Stimulated activated CD4-positive, alpha-beta T cell treated with anti-CD3 and anti-CD28 coated beads, TNF-alpha, amount 100 ng/mL, for 4 hours (primary cell): ENCODE results near the gene SMYD2.
"Not testable (repeated sequence)": the region's sequence is repeated elsewhere in the genome, so short reads cannot be mapped to it uniquely, and the experiment has no call there.

Experiments used
- DNase-seq, 3 experiments: peaks; one replicate each; pipeline ENCODE4 v3.0.0-alpha.2; 2020; ENCODE audit warnings: low read depth in 3 of 3

SMYD2 gene

DNA sequence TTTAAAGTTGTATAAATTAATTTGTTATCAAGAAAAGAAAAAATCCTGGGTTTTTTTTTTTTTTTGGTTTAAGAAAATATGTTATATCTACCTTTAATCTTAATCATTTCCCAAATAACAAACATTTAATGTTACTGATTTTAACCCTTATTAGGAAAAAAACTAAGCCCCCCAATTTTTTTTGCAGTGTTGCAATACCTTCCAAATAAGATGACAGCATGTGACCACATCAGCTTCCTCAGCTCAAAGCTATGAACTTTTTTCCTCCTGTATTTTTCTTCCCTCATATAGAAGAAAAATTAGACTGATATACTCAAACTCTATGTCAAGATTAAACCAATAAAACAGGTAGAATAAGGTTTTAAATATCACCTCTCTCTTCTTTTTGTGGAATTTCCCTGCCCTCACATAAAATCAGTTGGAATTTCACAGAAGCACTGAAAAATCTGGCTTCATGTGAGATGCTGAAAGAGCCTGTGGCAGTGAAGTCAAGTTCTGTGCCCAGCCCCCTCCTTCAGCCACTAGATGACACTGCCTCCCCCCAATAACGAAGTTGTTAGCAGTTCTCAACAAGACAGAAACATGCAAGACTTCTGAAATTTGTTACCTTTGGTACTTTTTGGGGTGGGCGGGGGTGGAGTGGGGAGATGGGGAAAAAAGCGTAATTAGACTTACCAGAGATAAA, 9.6 kb upstream of the SMYD2 start:
- no peak for DNase-seq

DNA sequence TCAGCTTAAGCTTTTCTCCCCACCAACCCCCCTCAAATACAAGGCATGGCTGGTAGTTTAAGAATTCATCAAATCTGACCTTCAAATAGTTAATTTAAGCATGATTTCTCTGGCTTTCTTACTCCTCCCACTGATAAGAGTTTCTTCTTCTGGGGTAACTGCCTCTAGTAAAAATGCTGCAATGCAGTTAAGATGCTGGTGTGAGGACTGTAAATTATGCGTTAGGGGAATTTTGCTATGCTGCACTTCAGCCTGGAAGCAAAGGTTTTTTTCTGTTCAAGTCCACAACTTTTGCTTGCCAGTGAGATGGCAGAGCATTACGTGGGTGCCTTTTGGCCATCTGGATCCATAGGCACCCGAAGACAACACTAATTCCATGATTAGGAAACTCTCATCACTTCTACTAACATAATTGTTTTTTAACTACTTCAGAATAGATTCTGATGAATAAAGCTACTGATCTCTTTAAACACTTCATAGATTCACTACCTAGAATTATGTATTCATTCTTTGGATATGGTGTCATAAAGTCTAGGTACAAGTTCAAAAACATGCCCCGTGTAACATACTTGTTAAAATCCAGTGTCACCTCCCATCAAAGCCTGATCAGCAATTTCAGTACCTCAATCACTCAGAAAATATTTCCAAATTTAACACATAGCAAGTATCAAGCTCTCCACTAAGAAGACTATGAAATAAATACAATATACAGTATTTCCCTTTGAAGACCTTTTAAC, 8.8 kb upstream of the SMYD2 start:
- no peak for DNase-seq

DNA sequence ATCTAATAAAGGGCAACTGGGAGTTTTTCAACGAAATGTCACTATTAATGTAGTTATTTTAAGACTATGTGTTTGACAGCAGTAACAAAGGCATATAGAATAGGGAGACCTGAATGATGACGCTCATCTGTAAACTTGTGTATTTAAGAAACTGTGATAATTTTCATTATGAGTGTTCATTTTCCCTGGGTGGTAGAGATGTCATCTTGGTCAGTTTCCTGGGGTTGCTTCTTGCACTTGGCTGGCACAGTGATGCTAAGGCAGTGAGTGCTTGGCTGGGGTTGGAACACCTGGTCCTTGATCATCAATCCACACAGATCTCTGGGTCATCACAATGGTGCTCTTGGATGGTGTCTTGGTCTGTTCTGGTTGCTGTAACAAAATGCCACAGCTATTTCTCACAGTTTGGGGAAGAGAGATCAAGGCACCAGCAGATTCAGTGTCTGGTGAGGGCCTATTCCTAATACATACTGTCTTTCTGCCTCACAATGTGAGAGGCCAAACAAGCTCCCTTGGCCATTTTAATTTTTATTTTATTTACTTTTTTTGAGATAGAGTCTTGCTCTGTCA, 7.9 kb upstream of the SMYD2 start:
- no peak for DNase-seq

DNA sequence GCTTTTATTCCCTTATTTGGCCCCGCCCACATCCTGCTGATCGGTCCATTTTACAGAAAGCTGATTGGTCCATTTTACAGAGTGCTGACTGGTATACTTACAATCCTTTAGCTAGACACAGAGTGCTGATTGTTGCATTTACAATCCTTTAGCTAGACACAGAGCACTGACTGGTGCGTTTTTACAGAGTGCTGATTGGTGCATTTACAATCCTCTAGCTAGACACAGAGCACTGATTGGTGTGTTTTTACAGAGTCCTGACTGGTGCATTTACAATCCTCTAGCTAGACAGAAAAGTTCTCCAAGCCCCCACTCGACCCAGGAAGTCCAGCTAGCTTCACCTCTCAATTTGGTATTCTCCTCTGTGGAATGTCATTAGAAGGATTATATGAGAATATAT, 5.3 kb upstream of the SMYD2 start:
- not testable (repeated sequence) for DNase-seq

DNA sequence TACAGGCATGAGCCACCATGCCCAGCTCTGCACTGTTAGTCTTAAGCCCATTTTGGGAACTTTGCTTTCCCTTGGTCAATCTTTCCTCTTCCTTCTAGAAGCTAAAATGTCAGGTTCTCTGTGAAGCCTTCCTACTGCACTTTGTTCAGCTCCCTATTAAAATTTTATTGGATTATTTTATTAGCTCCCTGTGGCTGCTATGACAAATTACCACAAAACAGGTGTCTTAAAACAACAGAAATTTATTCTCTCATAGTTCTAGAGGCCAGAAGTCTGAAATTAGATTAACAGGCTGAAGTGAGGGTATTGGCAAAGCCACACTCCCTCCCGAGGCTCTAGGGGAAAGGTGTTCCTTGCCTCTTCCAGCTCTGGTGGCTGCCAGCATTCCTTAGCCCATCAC, 4.2 kb upstream of the SMYD2 start:
- DNase-seq = no peak

DNA sequence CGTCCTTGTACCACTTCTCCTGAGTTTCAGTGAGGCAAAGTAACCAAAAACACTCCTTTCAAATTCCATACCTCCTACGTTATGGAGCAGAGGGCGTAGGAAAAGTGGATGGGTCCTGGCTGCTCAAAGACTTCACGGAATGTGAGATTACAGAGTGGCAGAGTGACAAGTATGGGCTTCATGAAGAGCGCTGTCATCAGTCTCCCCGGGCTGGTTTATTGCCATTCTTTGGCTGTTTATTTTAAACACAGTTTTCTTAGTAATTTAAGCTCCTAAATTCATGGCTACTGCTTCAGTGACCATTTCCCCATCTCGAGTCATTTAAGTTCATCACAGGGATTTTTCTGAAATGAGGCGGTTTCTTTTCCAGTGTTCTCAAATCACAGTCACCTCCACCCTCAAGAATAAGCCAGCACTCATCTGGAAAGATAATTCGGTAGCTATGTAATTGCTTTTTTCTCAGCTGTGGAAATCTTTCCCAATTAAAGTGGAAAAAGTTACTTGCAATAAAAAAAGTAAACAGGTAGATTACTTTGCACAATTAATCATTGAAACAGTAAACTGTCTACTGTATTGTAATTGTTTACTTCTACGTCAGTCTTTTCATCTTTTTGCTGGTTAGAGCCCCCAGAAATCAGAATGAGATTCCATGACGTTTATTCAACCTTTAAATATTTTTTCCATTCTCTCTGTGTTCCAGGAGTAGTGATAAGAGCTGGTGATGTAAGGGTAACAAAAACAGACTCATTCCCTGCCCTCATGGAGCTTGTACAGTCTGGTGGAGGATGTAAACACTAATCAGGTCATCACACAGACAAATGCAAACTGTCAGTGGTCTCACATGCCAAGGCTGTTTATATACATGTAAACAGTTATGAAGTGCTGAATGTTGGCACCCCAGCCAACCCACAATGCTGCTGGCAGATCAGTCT, 3.0 kb upstream of the SMYD2 start:
- DNase-seq = no peak

DNA sequence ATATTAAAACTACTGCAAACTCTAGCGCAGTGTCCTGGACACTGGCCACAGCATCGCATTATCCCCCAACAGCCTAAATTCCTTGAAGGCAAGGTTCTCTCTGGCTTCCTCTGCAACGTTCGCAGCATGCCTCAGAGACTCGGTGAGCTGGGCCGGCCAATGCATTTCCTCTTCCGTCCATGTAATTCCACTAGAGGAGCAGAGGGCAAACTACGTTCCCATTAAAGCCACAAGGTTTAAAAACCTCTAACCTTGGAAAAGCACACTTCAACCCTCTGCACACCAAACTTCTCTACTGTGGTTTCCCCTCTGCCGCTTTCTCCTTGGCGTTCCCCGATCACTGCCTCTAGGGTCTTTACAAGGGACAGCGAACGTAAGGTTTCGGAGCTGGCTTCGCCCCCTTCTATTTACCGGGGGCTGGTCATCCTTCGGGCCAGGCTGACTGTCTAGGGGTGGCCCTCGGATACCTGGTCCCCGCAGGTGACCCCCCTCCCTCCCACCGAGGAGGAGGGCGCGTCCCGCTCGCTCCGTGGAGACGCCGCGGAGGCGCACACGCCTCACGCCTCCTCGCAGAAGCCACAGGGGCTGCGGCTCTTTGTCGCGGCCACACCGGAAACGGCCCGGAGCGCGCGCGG, 456 bp upstream of the SMYD2 start:
- no peak for DNase-seq

DNA sequence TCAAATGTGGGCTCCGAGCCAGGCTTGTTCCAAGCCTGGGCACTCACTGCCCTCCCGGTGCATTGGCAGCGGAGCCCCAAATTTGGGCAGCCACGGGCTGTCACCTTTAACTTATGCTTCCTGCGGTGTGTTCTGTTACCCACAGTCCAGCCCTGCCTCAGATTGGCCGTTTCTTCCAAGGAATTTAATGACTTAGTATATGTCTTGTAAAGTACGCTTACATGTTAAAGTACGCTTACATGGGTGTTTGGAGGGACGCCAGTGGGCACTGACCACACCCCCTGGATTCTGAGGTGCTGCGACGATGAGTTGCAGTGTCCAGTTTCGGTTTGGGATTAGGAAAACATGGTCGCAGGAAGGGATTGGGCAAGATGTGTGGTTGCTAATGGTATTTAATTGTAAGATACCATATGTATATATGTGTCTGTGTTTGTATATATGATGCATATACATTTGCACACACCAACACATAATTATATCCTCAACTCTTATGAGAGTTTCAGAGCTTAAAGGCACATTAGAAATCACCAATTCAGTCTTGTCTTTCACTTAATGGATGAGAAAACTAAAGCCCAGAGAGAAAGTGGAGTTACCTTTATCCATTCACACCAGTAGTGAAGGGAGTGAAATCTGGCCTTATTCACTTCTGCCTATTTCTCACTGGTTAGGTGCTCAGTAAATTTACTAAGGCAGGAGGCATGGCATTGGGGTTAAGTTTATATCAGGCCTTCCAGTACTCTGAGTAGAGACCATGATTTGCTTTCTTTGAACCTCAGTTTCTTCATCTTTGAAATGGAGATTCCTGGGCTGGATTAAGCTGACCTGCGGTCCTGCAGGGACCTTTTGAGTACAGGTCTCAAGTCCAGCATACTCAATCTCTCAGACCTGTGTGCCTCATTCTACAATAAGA, 1.0 kb downstream of the SMYD2 start:
- DNase-seq = no peak

DNA sequence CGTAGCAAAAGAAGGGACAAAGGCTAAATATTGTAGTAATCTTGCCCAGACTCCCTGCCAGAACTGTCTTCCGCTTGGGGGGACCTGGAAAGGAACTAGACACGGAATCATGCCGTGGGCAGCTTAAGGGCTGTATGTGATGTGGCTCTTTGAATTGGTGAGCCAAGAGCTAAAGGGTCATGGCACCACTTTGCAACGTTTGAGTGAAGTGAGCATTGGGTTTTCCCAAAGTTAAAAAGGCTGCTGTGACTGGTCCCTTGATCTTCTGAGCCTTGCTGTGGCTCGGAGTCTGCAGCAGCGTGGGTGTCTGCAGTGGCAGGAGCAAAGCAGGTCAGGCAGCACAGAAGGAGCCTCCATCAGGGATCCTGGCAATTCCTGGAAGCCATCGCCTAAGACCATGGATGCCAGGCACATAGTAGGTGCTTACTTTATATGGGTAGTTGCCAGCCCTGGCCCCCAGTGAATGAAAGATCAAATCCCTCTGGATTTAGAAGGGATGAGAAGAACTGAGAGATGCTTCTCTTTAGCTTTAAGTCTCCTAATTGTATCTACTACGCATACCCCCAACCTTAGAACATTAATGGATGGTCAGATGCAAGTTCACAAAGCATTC, 1.8 kb downstream of the SMYD2 start:
- no peak for DNase-seq

DNA sequence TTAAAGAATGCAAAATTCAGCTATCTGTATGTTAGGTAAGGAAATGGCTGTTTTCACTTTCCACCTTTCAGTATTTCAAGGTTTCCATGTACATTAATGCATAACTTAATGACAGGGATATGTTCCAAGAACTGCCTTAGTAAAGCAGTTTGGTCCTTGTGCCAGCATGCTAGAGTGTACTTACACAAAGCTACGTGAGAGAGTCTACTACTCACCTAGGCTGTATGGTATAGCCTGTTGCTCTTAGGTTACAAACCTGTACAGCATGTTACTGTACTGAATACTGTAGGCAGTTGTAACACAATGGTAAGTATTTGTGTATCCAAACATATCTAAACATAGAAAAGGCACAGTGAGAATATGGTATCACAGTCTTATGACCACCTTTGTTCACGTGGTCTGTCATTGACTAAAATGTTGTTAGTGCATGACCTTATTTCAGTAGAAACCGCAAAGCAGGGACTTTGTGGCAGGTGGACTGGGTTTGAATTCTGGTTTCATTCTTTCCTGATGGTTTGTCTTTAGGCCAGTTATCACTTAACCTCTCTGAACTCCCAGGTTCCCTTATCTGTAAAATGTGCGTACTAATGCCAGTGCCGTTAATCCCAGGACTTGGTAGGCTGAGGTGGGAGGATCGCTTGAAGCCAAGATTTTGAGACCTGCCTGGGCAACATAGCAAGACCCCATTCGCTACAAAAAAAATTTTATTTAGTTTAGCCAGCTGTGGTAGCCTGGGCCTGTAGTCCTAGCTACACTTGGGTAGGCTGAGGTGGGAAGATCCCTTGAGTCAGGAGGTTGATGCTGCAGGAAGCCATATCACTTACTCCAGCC, 4.9 kb downstream of the SMYD2 start:
- no peak for DNase-seq

DNA sequence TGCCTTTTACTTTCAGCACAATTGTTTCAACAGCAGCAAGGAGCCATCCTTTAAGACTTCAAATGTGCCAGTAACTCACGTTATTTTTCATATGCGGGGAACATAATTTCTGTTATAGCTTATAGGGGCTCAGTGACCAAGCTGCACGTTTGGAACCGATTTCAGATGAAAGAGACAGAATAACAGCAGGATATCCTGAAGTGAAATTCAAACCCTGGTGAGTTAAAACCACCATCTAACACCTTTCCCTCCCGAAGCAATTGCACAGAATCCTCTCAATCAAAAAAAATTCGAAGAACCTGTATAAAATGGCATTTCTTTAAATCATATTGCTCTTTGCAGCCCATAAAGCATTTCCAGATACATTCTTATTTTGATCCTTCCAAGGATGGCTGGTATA, 6.9 kb downstream of the SMYD2 start:
- DNase-seq = no peak

DNA sequence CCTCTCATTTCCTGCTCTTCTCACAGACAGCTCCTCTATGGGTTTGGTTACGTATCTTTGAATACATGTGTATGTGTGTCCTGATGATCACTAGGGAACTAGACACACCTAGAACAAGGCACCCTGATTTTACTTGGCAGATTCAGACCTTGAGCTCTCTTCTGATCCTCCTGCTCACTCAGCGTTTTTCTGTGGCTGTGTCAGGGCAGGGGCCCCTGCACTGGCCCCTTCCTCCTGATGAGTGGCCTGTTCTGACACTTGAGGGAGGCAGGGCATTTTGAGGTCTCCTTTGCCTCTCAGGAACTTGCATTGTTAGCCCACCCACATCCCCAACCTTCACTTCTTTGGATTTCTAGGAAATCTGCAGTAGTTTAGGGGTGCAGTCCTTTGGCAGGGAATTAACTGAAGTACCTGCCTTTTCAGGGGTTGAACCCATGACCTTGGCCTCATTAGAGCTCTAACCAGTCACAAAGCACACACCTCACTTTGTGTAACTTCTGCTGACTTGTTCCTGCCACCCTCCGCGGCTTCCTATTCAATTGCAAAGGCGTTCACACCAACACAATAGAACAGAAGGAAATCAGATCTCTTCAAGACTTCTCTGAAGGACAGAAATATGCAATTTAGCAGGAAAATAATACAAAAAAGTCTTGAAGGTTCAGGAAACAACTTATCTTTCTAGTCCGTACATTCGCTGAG, 8.8 kb downstream of the SMYD2 start:
- no peak for DNase-seq

DNA sequence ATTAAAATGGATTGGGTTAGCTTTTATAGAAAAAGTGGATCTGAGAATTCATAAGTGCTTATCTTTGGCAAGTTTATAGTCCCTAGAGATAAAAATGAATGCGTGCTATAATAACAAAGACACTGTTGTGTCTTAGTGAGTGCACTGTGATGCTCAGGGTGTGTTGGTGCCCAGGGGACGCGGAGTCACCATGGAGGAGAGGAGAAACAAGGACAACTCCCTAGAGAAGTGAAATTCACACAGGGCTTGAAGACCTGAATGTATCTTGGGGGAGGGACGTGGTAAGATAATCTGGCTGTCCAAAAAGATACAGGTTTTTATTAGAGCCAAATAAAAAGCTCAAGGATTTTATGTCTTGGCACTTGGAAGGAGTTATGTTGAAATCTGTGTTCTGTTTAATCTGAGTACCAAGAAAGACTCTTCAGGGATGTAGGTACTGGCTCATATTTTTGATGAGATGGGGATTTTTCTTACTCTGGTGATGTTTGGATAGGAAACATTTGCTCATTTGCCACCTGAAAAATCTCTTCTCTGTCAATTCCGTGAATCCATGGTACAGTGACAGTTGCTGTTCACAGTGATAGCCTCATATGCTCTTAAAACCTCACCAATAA, 9.6 kb downstream of the SMYD2 start:
- DNase-seq = no peak

DNA sequence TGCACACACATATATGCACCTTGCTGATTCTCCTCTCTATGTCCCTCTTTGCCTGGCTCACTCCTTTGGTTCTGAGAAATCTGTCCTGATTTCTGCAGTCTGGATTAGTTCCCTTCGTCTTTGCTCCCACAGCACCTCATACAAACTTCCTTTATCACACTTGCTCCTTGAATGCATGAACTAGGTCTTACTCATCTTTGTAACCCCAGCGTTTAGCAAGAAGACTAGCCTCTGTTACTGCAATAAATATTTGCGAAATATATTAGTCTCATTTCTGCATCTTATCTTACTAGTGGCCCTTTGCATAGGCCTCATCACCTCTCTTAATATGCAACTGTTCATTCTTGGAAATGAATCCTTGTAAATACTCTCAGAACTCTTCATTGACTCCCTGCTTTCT, 11.4 kb downstream of the SMYD2 start:
- no peak for DNase-seq

DNA sequence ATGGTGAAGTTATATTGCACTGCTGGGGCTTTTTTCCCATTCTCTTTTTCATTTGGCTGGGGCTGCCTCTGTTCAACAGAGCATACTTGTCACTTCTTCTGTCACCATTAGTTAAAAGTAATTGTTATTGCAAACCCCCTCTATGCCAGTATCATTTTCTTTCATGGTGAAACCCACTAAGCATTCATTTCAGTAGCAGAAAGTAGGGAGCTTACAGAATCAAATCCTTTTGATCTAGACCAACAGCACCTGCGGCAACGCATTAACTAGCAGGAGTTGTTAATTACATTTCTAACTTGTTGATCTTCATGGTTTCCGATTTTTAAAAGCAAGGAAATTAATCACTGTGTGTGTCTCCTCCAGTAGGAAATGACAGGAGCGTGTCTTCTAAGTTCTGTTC, 15.0 kb downstream of the SMYD2 start:
- DNase-seq = no peak

DNA sequence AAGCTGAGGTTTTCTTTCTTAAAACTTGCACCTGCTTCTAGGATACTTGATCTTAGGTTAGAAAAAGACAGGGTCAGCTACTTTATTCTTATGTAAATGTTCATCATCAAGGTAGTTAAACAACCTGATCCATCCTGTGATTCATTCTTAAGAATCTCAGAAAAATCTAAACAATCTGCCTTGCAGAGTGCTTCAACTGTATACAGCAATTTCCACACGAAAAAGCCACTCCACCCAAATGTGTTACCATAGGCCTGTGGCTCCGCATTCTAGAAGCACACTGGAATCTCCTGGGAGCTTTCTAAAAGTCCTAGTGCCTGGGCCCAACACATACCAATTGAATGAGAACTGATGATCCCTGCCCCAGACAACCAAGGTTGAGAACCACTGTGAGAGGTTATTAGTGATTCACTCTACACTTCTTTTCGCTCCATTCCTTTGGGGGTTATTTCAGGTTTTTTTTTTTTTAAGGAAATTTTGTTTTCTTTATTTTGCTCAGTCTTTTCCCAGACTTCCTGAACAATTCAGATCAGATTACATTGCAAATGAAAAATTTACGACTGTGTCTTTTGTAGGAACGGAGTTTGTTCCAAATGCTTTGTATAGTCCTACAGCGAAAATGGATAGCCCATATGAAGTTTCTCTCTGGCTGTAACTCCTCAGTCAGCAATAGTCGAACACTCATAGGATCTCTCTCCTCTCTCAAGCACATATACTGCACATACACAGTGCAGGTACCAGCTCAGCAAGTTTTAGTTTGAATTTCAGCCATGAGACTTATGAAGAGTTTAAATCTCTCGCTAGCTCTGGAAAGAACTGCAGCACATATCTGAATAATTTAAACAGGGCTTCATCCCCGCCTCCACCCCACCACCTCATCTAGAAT, 16.1 kb downstream of the SMYD2 start:
- no peak for DNase-seq

DNA sequence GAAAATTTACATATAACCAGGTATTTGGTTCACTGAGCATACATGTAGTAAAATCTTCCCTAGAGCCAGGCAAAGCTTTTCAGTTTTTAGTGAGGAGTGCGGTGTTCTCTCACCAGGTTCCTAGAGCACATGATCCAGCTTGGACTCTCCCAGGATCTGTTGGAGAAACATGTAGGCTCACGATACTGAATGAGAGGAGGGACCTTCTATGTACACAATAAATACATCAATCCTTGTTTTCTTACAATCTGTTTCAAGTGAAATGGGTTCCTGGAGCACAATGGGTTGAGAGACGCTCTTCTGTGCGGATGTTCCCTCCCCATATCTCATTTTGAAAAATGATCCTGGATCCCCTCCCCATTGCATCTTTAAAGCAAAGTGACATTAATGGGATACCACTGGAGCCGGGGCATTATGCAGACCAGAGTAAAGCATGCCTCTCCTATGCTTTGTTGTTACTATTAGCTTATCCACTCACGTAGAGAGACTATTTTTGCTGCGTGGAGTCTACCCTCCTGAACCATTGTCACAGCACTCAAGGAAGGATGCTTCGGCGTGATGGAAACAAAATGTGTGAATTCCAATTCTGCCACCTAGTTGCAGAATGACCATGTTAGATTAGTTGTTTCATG, 19.3 kb downstream of the SMYD2 start:
- no peak for DNase-seq
